Measurements from ENCODE around the gene ETV3.

- TF ChIP-seq CTCF (IDR thresholded peaks at IDR 0.05; ENCODE audit: low read depth, low read length) (no peak), EZH2phosphoT487 (IDR thresholded peaks at IDR 0.05; ENCODE audit: low read depth) (no peak)
These were observed 39.7 kb downstream of the ETV3 start for GRCh38 chr1:157098519-157098918.
